ENCODE measurements around the gene ADRB2.

Gene ADRB2

DNA sequence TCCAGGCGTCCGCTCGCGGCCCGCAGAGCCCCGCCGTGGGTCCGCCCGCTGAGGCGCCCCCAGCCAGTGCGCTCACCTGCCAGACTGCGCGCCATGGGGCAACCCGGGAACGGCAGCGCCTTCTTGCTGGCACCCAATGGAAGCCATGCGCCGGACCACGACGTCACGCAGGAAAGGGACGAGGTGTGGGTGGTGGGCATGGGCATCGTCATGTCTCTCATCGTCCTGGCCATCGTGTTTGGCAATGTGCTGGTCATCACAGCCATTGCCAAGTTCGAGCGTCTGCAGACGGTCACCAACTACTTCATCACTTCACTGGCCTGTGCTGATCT is 294 bp downstream of the ADRB2 start:
- CTCF ChIA-PET: interaction anchor here (0.7 to 2.0 kb wide), 8 partner anchors 9 to 287 kb away, joined by 3 to 7 read pairs (median 5); no protein-coding TSS in a partner anchor
- TF ChIP-seq, protein P1, sequence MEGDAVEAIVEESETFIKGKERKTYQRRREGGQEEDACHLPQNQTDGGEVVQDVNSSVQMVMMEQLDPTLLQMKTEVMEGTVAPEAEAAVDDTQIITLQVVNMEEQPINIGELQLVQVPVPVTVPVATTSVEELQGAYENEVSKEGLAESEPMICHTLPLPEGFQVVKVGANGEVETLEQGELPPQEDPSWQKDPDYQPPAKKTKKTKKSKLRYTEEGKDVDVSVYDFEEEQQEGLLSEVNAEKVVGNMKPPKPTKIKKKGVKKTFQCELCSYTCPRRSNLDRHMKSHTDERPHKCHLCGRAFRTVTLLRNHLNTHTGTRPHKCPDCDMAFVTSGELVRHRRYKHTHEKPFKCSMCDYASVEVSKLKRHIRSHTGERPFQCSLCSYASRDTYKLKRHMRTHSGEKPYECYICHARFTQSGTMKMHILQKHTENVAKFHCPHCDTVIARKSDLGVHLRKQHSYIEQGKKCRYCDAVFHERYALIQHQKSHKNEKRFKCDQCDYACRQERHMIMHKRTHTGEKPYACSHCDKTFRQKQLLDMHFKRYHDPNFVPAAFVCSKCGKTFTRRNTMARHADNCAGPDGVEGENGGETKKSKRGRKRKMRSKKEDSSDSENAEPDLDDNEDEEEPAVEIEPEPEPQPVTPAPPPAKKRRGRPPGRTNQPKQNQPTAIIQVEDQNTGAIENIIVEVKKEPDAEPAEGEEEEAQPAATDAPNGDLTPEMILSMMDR (IDR thresholded peaks at IDR 0.05; ENCODE audit: insufficient read depth, low read length, missing control alignments): no peak
- DNase-seq (ENCODE audit: low read depth, low spot score): no peak
- peak overlapping the region; percentile 79 for H3K4me3 ChIP-seq (ENCODE audit: low read depth, low read length)
- POLR2A ChIA-PET: no interaction called here

DNA sequence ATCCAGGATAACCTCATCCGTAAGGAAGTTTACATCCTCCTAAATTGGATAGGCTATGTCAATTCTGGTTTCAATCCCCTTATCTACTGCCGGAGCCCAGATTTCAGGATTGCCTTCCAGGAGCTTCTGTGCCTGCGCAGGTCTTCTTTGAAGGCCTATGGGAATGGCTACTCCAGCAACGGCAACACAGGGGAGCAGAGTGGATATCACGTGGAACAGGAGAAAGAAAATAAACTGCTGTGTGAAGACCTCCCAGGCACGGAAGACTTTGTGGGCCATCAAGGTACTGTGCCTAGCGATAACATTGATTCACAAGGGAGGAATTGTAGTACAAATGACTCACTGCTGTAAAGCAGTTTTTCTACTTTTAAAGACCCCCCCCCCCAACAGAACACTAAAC is 1.3 kb downstream of the ADRB2 start:
- ChIA-PET POLR2A (no interaction called here), CTCF (interaction anchor here (1.0 to 6.9 kb wide), 4 partner anchors 7 to 130 kb away, joined by 3 to 32 read pairs (median 5); no protein-coding TSS in a partner anchor)
- H3K4me3 ChIP-seq (ENCODE audit: low read depth, low read length): no peak overlapping the region
- DNase-seq (ENCODE audit: low read depth, low spot score): no peak
- TF ChIP-seq, protein P1 (IDR thresholded peaks at IDR 0.05; ENCODE audit: insufficient read depth, low read length, missing control alignments): no peak

DNA sequence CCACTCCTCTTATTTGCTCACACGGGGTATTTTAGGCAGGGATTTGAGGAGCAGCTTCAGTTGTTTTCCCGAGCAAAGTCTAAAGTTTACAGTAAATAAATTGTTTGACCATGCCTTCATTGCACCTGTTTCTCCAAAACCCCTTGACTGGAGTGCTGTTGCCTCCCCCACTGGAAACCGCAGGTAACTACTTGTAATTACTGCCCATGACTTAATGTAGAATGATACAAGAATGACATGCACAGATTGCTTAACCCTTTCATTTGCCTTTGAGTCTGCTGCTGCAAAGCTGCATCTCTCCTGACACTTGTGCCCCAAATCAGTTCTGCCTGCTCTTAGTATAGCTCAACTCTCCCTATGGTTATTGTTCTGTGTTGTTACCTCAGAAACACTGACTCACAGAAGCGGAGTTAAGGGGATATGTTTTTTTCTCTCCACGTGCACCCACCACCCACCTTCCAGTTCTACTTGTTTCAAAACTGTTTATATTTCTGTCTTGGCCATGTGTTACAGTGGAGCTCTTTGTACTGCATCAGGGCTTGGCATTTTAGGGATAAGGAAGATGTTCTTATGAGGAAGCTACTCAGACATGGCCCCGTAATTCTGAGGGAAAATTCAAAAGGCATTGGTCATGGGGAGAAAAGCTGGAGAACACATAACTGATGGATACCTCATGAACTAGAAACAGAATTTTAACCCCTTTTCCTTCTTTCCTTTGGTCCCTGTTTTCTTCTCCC is 2.3 kb downstream of the ADRB2 start:
- ChIA-PET POLR2A (no interaction called here), CTCF (interaction anchor here (1.1 to 6.9 kb wide), 3 partner anchors 8 to 129 kb away, joined by 5 to 32 read pairs (median 5); no protein-coding TSS in a partner anchor)
- H3K4me3 ChIP-seq (ENCODE audit: low read depth, low read length): no peak overlapping the region; the same call in 1 of the 2 replicates
- DNase-seq (ENCODE audit: low read depth, low spot score): no peak
- TF ChIP-seq, protein P1 (IDR thresholded peaks at IDR 0.05; ENCODE audit: insufficient read depth, low read length, missing control alignments): no peak

DNA sequence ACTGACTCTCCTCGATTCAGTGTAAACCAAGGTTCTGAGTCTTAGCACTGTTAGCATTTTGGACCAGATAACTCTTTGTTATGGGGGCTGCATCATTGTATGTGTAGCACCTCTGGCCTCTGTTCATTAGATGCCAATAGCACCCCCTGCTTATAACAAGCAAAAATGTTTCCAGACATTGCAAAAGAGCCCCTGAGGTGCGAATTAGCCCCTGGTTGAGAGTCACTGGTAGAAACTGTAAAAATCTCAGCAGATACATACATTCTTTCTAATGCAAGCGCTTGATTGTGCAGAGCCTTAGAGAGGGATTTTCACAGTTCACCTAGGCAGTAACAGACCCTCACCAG is 2.8 kb downstream of the ADRB2 start:
- no peak overlapping the region for H3K4me3 ChIP-seq (ENCODE audit: low read depth, low read length)
- DNase-seq (ENCODE audit: low read depth, low spot score): no peak
- POLR2A ChIA-PET: no interaction called here
- TF ChIP-seq, protein P1 (IDR thresholded peaks at IDR 0.05; ENCODE audit: insufficient read depth, low read length, missing control alignments): no peak
- CTCF ChIA-PET: interaction anchor here (1.2 to 6.9 kb wide), 2 partner anchors 9 to 88 kb away, joined by 4 to 32 read pairs; no protein-coding TSS in a partner anchor

DNA sequence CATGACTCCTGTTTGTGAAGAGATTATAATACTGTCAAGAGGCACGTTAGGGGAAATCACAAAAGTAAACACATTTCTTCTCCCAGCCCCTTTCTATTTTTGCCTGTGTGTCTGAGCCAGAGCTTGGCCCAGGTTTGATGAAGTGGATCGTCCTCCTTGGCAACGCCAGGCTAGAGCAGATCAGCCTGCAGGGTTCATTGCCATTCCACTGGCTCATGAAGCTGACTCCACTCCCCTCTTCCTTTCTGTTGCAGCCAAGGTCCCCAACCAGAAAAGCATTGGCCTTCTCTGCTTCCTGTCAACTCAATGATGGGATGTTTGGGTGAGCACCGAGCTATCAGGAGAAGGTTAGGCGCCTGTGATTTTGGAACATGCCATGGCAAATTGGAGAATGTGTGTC is 3.3 kb downstream of the ADRB2 start:
- TF ChIP-seq, protein P1 (IDR thresholded peaks at IDR 0.05; ENCODE audit: insufficient read depth, low read length, missing control alignments): no peak
- H3K4me3 ChIP-seq (ENCODE audit: low read depth, low read length): no peak overlapping the region
- CTCF ChIA-PET: interaction anchor here (1.0 to 6.9 kb wide), 3 partner anchors 9 to 167 kb away, joined by 3 to 32 read pairs (median 4); no protein-coding TSS in a partner anchor
- no peak for DNase-seq (ENCODE audit: low read depth, low spot score)
- POLR2A ChIA-PET: no interaction called here

DNA sequence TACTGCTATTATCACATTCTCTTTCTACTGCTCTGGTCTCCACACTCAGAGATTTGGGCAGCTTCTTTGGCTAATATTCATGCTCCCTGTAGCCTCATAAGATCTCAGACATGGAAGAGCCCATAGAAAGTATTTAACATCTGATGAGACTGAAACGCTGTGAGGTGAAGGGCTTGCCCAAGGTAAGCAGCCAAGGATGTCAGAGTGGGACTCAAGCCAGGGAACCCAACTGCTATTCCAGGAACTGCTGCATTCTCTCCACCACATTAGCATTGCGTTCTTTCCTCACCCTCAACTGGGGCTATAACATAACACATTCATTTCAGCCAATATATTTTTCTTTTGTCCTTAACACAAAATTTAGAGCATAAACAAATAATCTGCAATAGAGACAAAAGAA is 3.8 kb downstream of the ADRB2 start:
- TF ChIP-seq, protein P1 (IDR thresholded peaks at IDR 0.05; ENCODE audit: insufficient read depth, low read length, missing control alignments): no peak
- no peak for DNase-seq (ENCODE audit: low read depth, low spot score)
- no peak overlapping the region for H3K4me3 ChIP-seq (ENCODE audit: low read depth, low read length)
- CTCF ChIA-PET: interaction anchor here (1.0 to 6.9 kb wide), 4 partner anchors 10 to 169 kb away, joined by 3 to 32 read pairs (median 4); no protein-coding TSS in a partner anchor
- POLR2A ChIA-PET: no interaction called here
